Kidney (tissue), 14 donors: ENCODE results near the gene RSPH1. TPM values are rescaled to one million over a fixed set of nuclear protein-coding genes. Genes with fewer than 3 reads are reported as not detected.

Source experiments
- DNase-seq, 5 donors: peaks; one replicate each; pipeline ENCODE4 v3.0.0-alpha.2; 2013 to 2020
- FAIRE-seq: peaks from 2 replicates; lab custom pipeline; 2012; peaks lifted over from hg19 to GRCh38; lab: Jason Lieb, UNC
- H3K27ac ChIP-seq, 2 donors: one replicate each; pipeline ENCODE4 v1.7.0; 2013; ENCODE audit warnings: low read depth in 2 of 2, low read length in 2 of 2, inconsistent platforms in 1 of 2
- H3K27me3 ChIP-seq: one replicate; pipeline ENCODE4 v1.7.1; 2013; ENCODE audit warnings: low read length, inconsistent platforms; ENCODE audit not compliant: control insufficient read depth, insufficient read depth
- H3K36me3 ChIP-seq, 3 donors: one replicate each; pipeline versions ENCODE4 v1.7.0 to v1.7.1; 2013; ENCODE audit warnings: low read length in 3 of 3, control low read depth in 1 of 3, inconsistent platforms in 1 of 3; ENCODE audit not compliant: insufficient read depth in 3 of 3, control insufficient read depth in 2 of 3
- H3K4me1 ChIP-seq, 3 donors: one replicate each; pipeline versions ENCODE4 v1.7.0 to v1.7.1; 2013; ENCODE audit warnings: low read length in 3 of 3, inconsistent platforms in 1 of 3, low read depth in 1 of 3; ENCODE audit not compliant: control insufficient read depth in 2 of 3, insufficient read depth in 2 of 3
- H3K4me3 ChIP-seq, 3 donors: one replicate each; pipeline versions ENCODE4 v1.7.0 to v1.8.1; 2013; ENCODE audit warnings: low read length in 3 of 3, control low read depth in 1 of 3, inconsistent platforms in 1 of 3
- H3K9ac ChIP-seq, 3 donors: one replicate each; pipeline versions ENCODE4 v1.7.0 to v1.7.1; 2013; ENCODE audit warnings: low read length in 3 of 3, control low read depth in 1 of 3, inconsistent platforms in 1 of 3
- H3K9me3 ChIP-seq, 3 donors: one replicate each; pipeline versions ENCODE4 v1.7.0 to v1.7.1; 2013; ENCODE audit warnings: low read length in 3 of 3, control low read depth in 1 of 3, inconsistent platforms in 1 of 3; ENCODE audit not compliant: control insufficient read depth in 2 of 3, insufficient read depth in 1 of 3
- intact Hi-C: fragments of 100-400 bp; cut with DNase I; formaldehyde crosslinking; loops from one replicate; pipeline ENCODE4 v1.11.1; 2022
- polyA plus RNA-seq: library from polyadenylated mRNA; stranded (reverse); fragments of 350-450 nt; fragmentation: Illumina TruSeq; extraction: RNeasy Lipid Tissue Mini Kit (QIAGEN cat#74804); gene quantifications from one replicate; pipeline ENCODE4 v1.2.3, GENCODE V29; 2014; ENCODE audit warnings: low read depth, low replicate concordance; ENCODE audit not compliant: insufficient read depth
- total RNA-seq: library from RNA; stranded (reverse); fragmentation: NEBNext Ultra II Directional; extraction: Animal tissue kit (Norgen Biotek cat#: 25700); gene quantifications from one replicate; pipeline ENCODE4 v1.2.1, GENCODE V29; 2021
- TF ChIP-seq, protein P1 (sequence below): IDR thresholded peaks from 3 replicates; pipeline ENCODE4 v1.5.1; 2012; ENCODE audit warnings: mild to moderate bottlenecking, moderate library complexity, borderline replicate concordance; ENCODE audit not compliant: insufficient read depth; ENCODE audit errors: extremely low read depth
- donor health status: control.
- donor health status: control.
- donor health status: control.
- donor health status: control.
- donor health status: control.
- donor health status: DM: yes; HTN: yes; CAD: no.
- donor health status: Normal renal cell carcinoma (clear cell type).

RSPH1 gene
- total and polyA plus RNA-seq, 2 donors from 2014 or later, result 12.0 to 13.0 TPM

DNA sequence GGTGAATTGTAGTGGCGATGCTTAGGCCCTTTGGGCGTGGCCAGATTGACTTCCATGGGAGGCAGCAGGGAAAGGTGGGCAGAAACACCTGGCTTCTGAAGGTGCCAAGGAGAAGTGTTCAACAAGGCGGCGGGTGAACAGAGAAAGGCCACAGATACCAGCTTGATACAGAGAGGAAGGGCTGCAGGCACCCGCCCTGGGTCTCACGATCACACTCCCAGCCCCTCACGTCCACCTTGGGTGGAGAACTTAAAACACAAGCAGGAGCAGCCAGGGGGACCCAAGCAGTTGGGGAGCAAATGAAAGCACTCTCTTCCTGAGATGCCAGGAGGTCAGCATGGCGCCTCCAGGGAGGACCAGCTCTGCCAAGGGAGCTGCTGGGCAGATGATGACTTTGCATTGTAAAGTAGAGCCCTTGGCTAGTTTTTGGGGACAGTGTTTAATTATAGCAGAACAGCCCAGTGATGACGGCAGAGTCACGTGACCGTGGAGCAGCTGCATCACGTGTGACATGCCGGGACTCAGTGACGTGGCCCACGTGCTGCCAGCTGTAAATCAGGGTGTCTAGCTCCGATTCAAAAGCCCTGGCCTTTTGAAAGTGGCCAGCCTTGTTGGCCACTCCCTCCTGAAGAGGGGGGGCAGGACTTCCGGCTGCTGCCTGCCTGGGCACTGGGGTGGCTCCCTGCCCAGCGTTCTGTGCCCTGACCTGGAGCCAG lies 36.6 kb upstream of the RSPH1 start:
- H3K9ac ChIP-seq, result peak overlapping the region in 1 of 3 donors; percentile 4

GRCh38 chr21:42531771-42532170 lies 35.7 kb upstream of the RSPH1 start:
- no peaks in the 10 kb centered on the region for H3K36me3 ChIP-seq
- H3K27ac ChIP-seq, result no peak overlapping the region
- TF ChIP-seq, protein P1, sequence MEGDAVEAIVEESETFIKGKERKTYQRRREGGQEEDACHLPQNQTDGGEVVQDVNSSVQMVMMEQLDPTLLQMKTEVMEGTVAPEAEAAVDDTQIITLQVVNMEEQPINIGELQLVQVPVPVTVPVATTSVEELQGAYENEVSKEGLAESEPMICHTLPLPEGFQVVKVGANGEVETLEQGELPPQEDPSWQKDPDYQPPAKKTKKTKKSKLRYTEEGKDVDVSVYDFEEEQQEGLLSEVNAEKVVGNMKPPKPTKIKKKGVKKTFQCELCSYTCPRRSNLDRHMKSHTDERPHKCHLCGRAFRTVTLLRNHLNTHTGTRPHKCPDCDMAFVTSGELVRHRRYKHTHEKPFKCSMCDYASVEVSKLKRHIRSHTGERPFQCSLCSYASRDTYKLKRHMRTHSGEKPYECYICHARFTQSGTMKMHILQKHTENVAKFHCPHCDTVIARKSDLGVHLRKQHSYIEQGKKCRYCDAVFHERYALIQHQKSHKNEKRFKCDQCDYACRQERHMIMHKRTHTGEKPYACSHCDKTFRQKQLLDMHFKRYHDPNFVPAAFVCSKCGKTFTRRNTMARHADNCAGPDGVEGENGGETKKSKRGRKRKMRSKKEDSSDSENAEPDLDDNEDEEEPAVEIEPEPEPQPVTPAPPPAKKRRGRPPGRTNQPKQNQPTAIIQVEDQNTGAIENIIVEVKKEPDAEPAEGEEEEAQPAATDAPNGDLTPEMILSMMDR, result no peak
- FAIRE-seq (no peak), DNase-seq (peak in 2 of 5 donors; percentile 30 to 59)
- intact Hi-C loops, result no loop called here
- H3K9ac ChIP-seq, result no peak overlapping the region
- H3K27me3 ChIP-seq, result no peaks in the 10 kb centered on the region
- H3K4me1 ChIP-seq, result peaks cover 0 to 24% (median 16%) of the 10 kb centered on the region in 3 donors
- no peaks in the 10 kb centered on the region for H3K9me3 ChIP-seq
- H3K4me3 ChIP-seq, result no peak overlapping the region

More for the DNA sequence above, 36.6 kb upstream of the RSPH1 start:
- FAIRE-seq, result no peak
- H3K36me3 ChIP-seq, result no peaks in the 10 kb centered on the region
- peak in 4 of 5 donors; percentile 37 to 94 (median 50) for DNase-seq
- H3K4me3 ChIP-seq, result no peak overlapping the region
- H3K4me1 ChIP-seq, result peaks cover 0 to 24% (median 13%) of the 10 kb centered on the region in 3 donors
- intact Hi-C loops, result no loop called here
- H3K27me3 ChIP-seq, result no peaks in the 10 kb centered on the region
- no peaks in the 10 kb centered on the region for H3K9me3 ChIP-seq
- no peak overlapping the region for H3K27ac ChIP-seq
- TF ChIP-seq, protein P1, result no peak

GRCh38 chr21:42530167-42530518 lies 34.1 kb upstream of the RSPH1 start:
- H3K36me3 ChIP-seq, result no peaks in the 10 kb centered on the region
- intact Hi-C loops, result no loop called here
- no peak overlapping the region for H3K27ac ChIP-seq
- DNase-seq, result peak in 1 of 5 donors; percentile 31
- peaks cover 0 to 24% (median 22%) of the 10 kb centered on the region in 3 donors for H3K4me1 ChIP-seq
- no peak overlapping the region for H3K4me3 ChIP-seq
- no peak for FAIRE-seq
- no peak overlapping the region for H3K9ac ChIP-seq
- H3K9me3 ChIP-seq, result no peaks in the 10 kb centered on the region
- no peaks in the 10 kb centered on the region for H3K27me3 ChIP-seq
- TF ChIP-seq, protein P1, result no peak
